Measurements from ENCODE around the gene NFIA.

Gene NFIA

GRCh38 chr1:61474963-61475362, 392.6 kb downstream of the NFIA start:
- 62% methylated on average over 2 of the region's 3 CpGs for WGBS
- Histone ChIP-seq H2AFZ (ENCODE audit: low read depth, low read length) (no peak overlapping the region), H2BK12ac (ENCODE audit: low read length in 2 of 2) (no peak overlapping the region), H3K14ac (ENCODE audit: low read length in 2 of 2) (no peak overlapping the region), H2BK5ac (ENCODE audit: low read depth, low read length, poor library complexity, severe bottlenecking) (no peak overlapping the region), H3K4me3 (ENCODE audit: insufficient read depth in 1 of 2, low read depth in 1 of 2, low read length in 2 of 2) (no peak overlapping the region), H4K8ac (ENCODE audit: low read length) (no peak overlapping the region), H3K36me3 (ENCODE audit: control insufficient read depth in 1 of 2, insufficient read depth in 2 of 2, low read depth in 1 of 2, low read length in 2 of 2) (no peaks in the 10 kb centered on the region), H2BK120ac (ENCODE audit: low read depth, low read length) (no peak overlapping the region), H3K27ac (ENCODE audit: low read length, poor library complexity, severe bottlenecking) (no peak overlapping the region), H3K18ac (ENCODE audit: low read depth in 1 of 2, low read length in 2 of 2) (no peak overlapping the region), H3K4me2 (ENCODE audit: low read length, poor library complexity, severe bottlenecking) (no peak overlapping the region), H3K27me3 (ENCODE audit: control insufficient read depth in 1 of 2, insufficient read depth in 1 of 2, low read length in 2 of 2) (peaks cover 0 to 11% of the 10 kb centered on the region in 2 experiments), H2BK15ac (ENCODE audit: low read depth, poor library complexity, severe bottlenecking) (no peak overlapping the region), H3K79me1 (replicated peaks; ENCODE audit: low read length, poor library complexity, severe bottlenecking) (no peaks in the 10 kb centered on the region), H2AK5ac (ENCODE audit: low read length, severe bottlenecking) (no peak overlapping the region), H3K4ac (ENCODE audit: low read depth in 1 of 2, low read length in 2 of 2) (no peak overlapping the region), H4K91ac (ENCODE audit: low read length) (no peak overlapping the region), H3K23ac (ENCODE audit: low read length in 2 of 2) (no peak overlapping the region), H3K9me3 (ENCODE audit: control insufficient read depth, low read length) (no peaks in the 10 kb centered on the region), H3K9ac (ENCODE audit: low read length) (no peak overlapping the region), H3K4me1 (ENCODE audit: control insufficient read depth, insufficient read depth, low read depth, low read length) (no peaks in the 10 kb centered on the region)
- no peak for DNase-seq

GRCh38 chr1:61477301-61477700, 394.9 kb downstream of the NFIA start:
- Histone ChIP-seq H3K23ac (ENCODE audit: low read length in 2 of 2) (no peak overlapping the region), H2BK12ac (ENCODE audit: low read length in 2 of 2) (no peak overlapping the region), H4K91ac (ENCODE audit: low read length) (no peak overlapping the region), H3K9me3 (ENCODE audit: control insufficient read depth, low read length) (no peaks in the 10 kb centered on the region), H2BK120ac (ENCODE audit: low read depth, low read length) (no peak overlapping the region), H3K18ac (ENCODE audit: low read depth in 1 of 2, low read length in 2 of 2) (no peak overlapping the region), H3K4me1 (ENCODE audit: control insufficient read depth, insufficient read depth, low read depth, low read length) (no peaks in the 10 kb centered on the region), H3K4me3 (ENCODE audit: insufficient read depth in 1 of 2, low read depth in 1 of 2, low read length in 2 of 2) (no peak overlapping the region), H3K9ac (ENCODE audit: low read length) (no peak overlapping the region), H3K14ac (ENCODE audit: low read length in 2 of 2) (no peak overlapping the region), H3K36me3 (ENCODE audit: control insufficient read depth in 1 of 2, insufficient read depth in 2 of 2, low read depth in 1 of 2, low read length in 2 of 2) (no peaks in the 10 kb centered on the region), H3K4me2 (ENCODE audit: low read length, poor library complexity, severe bottlenecking) (no peak overlapping the region), H2AFZ (ENCODE audit: low read depth, low read length) (no peak overlapping the region), H3K79me1 (replicated peaks; ENCODE audit: low read length, poor library complexity, severe bottlenecking) (no peaks in the 10 kb centered on the region), H2AK5ac (ENCODE audit: low read length, severe bottlenecking) (no peak overlapping the region), H3K27me3 (ENCODE audit: control insufficient read depth in 1 of 2, insufficient read depth in 1 of 2, low read length in 2 of 2) (peaks cover 6 to 27% of the 10 kb centered on the region in 2 experiments), H3K27ac (ENCODE audit: low read length, poor library complexity, severe bottlenecking) (no peak overlapping the region), H4K8ac (ENCODE audit: low read length) (no peak overlapping the region), H2BK5ac (ENCODE audit: low read depth, low read length, poor library complexity, severe bottlenecking) (no peak overlapping the region), H3K4ac (ENCODE audit: low read depth in 1 of 2, low read length in 2 of 2) (no peak overlapping the region), H2BK15ac (ENCODE audit: low read depth, poor library complexity, severe bottlenecking) (no peak overlapping the region)
- DNase-seq: no peak
- WGBS: 42% methylated on average over 2 of the region's 7 CpGs

GRCh38 chr1:61480273-61480935, 398.0 kb downstream of the NFIA start:
- no peak for DNase-seq
- H3K14ac ChIP-seq (ENCODE audit: low read length in 2 of 2): no peak overlapping the region
- no peaks in the 10 kb centered on the region for H3K4me1 ChIP-seq (ENCODE audit: control insufficient read depth, insufficient read depth, low read depth, low read length)
- no peak overlapping the region for H3K4me3 ChIP-seq (ENCODE audit: insufficient read depth in 1 of 2, low read depth in 1 of 2, low read length in 2 of 2)
- H3K4me2 ChIP-seq (ENCODE audit: low read length, poor library complexity, severe bottlenecking): no peak overlapping the region
- no peak overlapping the region for H2AFZ ChIP-seq (ENCODE audit: low read depth, low read length)
- H2BK15ac ChIP-seq (ENCODE audit: low read depth, poor library complexity, severe bottlenecking): no peak overlapping the region
- H4K91ac ChIP-seq (ENCODE audit: low read length): no peak overlapping the region
- no peak overlapping the region for H3K18ac ChIP-seq (ENCODE audit: low read depth in 1 of 2, low read length in 2 of 2)
- H3K36me3 ChIP-seq (ENCODE audit: control insufficient read depth in 1 of 2, insufficient read depth in 2 of 2, low read depth in 1 of 2, low read length in 2 of 2): no peaks in the 10 kb centered on the region
- WGBS: 74% methylated on average over 4 of the region's 4 CpGs
- peaks cover 20 to 31% of the 10 kb centered on the region in 2 experiments for H3K27me3 ChIP-seq (ENCODE audit: control insufficient read depth in 1 of 2, insufficient read depth in 1 of 2, low read length in 2 of 2)
- H3K9me3 ChIP-seq (ENCODE audit: control insufficient read depth, low read length): no peaks in the 10 kb centered on the region
- no peak overlapping the region for H3K4ac ChIP-seq (ENCODE audit: low read depth in 1 of 2, low read length in 2 of 2)
- no peak overlapping the region for H2BK5ac ChIP-seq (ENCODE audit: low read depth, low read length, poor library complexity, severe bottlenecking)
- H3K27ac ChIP-seq (ENCODE audit: low read length, poor library complexity, severe bottlenecking): no peak overlapping the region
- H4K8ac ChIP-seq (ENCODE audit: low read length): no peak overlapping the region
- no peak overlapping the region for H3K9ac ChIP-seq (ENCODE audit: low read length)
- H2BK12ac ChIP-seq (ENCODE audit: low read length in 2 of 2): no peak overlapping the region
- H3K79me1 ChIP-seq (replicated peaks; ENCODE audit: low read length, poor library complexity, severe bottlenecking): no peaks in the 10 kb centered on the region
- H2BK120ac ChIP-seq (ENCODE audit: low read depth, low read length): no peak overlapping the region
- H3K23ac ChIP-seq (ENCODE audit: low read length in 2 of 2): no peak overlapping the region
- H2AK5ac ChIP-seq (ENCODE audit: low read length, severe bottlenecking): no peak overlapping the region

DNA sequence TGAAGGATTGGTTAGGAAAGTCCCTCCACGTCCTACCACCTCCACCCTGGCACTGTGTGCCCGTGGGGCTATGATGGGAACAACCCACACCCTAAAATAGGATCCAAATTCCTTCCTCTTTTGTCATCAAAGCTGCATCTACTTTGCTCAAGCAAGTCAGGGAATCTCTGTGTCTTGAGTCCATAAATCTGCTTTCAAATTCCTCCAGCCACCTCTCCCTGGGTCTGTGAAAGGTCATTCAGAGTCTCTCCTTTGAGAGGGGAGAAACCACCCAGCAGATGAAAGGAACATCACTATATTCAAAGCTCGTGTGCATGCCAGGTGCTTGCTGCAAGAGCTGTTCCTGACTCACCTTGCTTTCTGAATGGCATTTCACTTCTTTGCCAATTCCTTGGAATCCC, 399.0 kb downstream of the NFIA start:
- DNase-seq: no peak
- H3K27me3 ChIP-seq (ENCODE audit: control insufficient read depth in 1 of 2, insufficient read depth in 1 of 2, low read length in 2 of 2): peaks cover 20 to 31% of the 10 kb centered on the region in 2 experiments
- no peak overlapping the region for H2AFZ ChIP-seq (ENCODE audit: low read depth, low read length)
- H2AK5ac ChIP-seq (ENCODE audit: low read length, severe bottlenecking): no peak overlapping the region
- H2BK12ac ChIP-seq (ENCODE audit: low read length in 2 of 2): no peak overlapping the region
- no peaks in the 10 kb centered on the region for H3K79me1 ChIP-seq (replicated peaks; ENCODE audit: low read length, poor library complexity, severe bottlenecking)
- no peak overlapping the region for H3K4ac ChIP-seq (ENCODE audit: low read depth in 1 of 2, low read length in 2 of 2)
- WGBS: 48% methylated on average over 3 of the region's 3 CpGs
- H3K9ac ChIP-seq (ENCODE audit: low read length): no peak overlapping the region
- no peaks in the 10 kb centered on the region for H3K4me1 ChIP-seq (ENCODE audit: control insufficient read depth, insufficient read depth, low read depth, low read length)
- H2BK15ac ChIP-seq (ENCODE audit: low read depth, poor library complexity, severe bottlenecking): no peak overlapping the region
- no peak overlapping the region for H3K23ac ChIP-seq (ENCODE audit: low read length in 2 of 2)
- H4K8ac ChIP-seq (ENCODE audit: low read length): no peak overlapping the region
- no peak overlapping the region for H3K18ac ChIP-seq (ENCODE audit: low read depth in 1 of 2, low read length in 2 of 2)
- H3K4me3 ChIP-seq (ENCODE audit: insufficient read depth in 1 of 2, low read depth in 1 of 2, low read length in 2 of 2): no peak overlapping the region
- H3K14ac ChIP-seq (ENCODE audit: low read length in 2 of 2): no peak overlapping the region
- H4K91ac ChIP-seq (ENCODE audit: low read length): no peak overlapping the region
- H3K9me3 ChIP-seq (ENCODE audit: control insufficient read depth, low read length): no peaks in the 10 kb centered on the region
- H2BK5ac ChIP-seq (ENCODE audit: low read depth, low read length, poor library complexity, severe bottlenecking): no peak overlapping the region
- no peak overlapping the region for H3K4me2 ChIP-seq (ENCODE audit: low read length, poor library complexity, severe bottlenecking)
- H2BK120ac ChIP-seq (ENCODE audit: low read depth, low read length): no peak overlapping the region
- no peak overlapping the region for H3K27ac ChIP-seq (ENCODE audit: low read length, poor library complexity, severe bottlenecking)
- H3K36me3 ChIP-seq (ENCODE audit: control insufficient read depth in 1 of 2, insufficient read depth in 2 of 2, low read depth in 1 of 2, low read length in 2 of 2): no peaks in the 10 kb centered on the region

Data from mesenchymal stem cell (in vitro differentiated cells and primary cell).